ENCODE results near the gene PIK3R6.

The PIK3R6 gene

DNA sequence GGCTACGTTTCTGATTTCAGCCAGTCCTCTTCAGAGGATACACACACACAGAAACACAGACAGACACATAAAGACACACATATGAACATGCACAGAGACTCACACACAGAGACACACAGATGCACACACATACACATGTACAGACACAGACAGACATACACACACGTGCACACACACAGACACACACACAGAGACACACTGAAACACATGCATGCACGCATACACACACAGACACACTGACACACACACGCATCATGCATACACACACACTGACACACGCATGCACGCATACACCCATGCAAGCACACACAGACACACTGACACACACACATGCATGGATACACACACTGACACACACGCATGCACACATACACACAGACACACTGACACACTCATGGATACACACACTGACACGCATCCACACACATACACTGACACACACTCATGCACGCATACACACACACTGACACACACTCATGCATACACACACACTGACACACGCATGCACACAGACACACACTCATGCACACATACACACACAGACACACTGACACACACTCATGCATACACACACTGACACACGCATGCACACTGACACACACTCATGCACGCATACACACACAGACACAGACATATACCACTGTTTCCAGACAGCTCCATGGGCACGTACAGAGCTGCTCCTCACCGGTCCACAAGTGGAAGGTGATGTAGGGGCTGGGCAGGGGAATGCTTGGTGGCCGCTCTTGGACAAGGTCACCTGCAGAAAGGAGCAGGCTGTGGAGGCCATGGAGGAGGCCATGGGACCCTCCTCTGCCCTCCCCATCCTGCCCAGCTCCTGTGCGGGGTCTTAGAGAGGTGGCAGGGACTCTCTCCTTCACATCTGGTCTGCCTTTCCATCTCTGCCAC is 38.2 kb downstream of the PIK3R6 start:
- TF ChIP-seq, protein P1, sequence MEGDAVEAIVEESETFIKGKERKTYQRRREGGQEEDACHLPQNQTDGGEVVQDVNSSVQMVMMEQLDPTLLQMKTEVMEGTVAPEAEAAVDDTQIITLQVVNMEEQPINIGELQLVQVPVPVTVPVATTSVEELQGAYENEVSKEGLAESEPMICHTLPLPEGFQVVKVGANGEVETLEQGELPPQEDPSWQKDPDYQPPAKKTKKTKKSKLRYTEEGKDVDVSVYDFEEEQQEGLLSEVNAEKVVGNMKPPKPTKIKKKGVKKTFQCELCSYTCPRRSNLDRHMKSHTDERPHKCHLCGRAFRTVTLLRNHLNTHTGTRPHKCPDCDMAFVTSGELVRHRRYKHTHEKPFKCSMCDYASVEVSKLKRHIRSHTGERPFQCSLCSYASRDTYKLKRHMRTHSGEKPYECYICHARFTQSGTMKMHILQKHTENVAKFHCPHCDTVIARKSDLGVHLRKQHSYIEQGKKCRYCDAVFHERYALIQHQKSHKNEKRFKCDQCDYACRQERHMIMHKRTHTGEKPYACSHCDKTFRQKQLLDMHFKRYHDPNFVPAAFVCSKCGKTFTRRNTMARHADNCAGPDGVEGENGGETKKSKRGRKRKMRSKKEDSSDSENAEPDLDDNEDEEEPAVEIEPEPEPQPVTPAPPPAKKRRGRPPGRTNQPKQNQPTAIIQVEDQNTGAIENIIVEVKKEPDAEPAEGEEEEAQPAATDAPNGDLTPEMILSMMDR (IDR thresholded peaks at IDR 0.05; ENCODE audit: low read depth, low read length): no peak
- DNase-seq (ENCODE audit: low read depth in 2 of 2): no peak
- H3K4me3 ChIP-seq (replicated peaks in 1 of 2; ENCODE audit: low read depth in 2 of 2, low read length in 2 of 2): no peak overlapping the region

- H3K4me3 ChIP-seq (replicated peaks in 1 of 2; ENCODE audit: low read depth in 2 of 2, low read length in 2 of 2): no peak overlapping the region
- TF ChIP-seq, protein P1 (IDR thresholded peaks at IDR 0.05; ENCODE audit: low read depth, low read length): no peak
- DNase-seq (ENCODE audit: low read depth in 2 of 2): no peak
Measured at GRCh38 chr17:8828517-8828875, 39.0 kb downstream of the PIK3R6 start.

GRCh38 chr17:8826808-8827435 is 40.6 kb downstream of the PIK3R6 start:
- TF ChIP-seq, protein P1 (IDR thresholded peaks at IDR 0.05; ENCODE audit: low read depth, low read length): no peak
- no peak overlapping the region for H3K4me3 ChIP-seq (replicated peaks in 1 of 2; ENCODE audit: low read depth in 2 of 2, low read length in 2 of 2)
- DNase-seq (ENCODE audit: low read depth in 2 of 2): no peak

DNA sequence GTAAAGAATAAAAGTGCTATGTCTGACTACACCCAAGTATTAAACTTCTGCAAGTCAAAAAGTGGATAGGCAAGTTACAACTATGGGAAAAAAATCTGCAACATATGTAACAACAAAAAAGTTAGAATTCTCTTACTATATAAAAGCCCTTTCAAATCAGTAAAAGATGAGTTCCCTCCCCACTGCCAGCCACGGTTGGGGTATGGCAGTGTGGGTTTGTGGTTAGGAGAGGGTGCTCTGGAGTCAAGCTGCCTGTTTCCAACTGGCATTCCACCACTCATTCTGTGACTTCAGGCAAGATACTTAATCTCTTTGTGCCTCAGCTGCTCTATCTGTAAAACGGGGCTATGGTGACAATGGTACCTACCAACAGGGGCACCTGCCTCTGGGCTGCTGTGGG is 41.7 kb downstream of the PIK3R6 start:
- H3K4me3 ChIP-seq (replicated peaks in 1 of 2; ENCODE audit: low read depth in 2 of 2, low read length in 2 of 2): no peak overlapping the region
- TF ChIP-seq, protein P1 (IDR thresholded peaks at IDR 0.05; ENCODE audit: low read depth, low read length): no peak
- no peak for DNase-seq (ENCODE audit: low read depth in 2 of 2)

DNA sequence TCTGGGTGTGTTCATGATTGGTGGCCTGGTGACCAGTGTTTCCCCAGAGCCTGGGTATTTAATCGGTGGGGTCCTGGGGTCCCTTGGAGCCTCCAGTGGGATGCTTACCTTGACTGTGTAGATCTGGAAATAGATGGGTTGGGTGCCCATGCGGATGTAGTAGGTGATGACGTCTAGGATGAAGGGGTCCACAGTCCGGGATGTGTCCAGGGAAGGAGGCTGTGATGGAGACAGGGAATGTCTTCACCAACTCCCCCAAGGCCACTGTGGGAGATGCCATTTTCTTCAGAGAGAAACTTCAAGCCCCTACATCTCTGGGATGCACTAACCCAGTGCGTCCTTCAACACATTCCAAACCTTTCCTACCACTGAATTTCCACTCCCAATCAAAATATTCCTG is 44.2 kb downstream of the PIK3R6 start:
- no peak for DNase-seq (ENCODE audit: low read depth in 2 of 2)

DNA sequence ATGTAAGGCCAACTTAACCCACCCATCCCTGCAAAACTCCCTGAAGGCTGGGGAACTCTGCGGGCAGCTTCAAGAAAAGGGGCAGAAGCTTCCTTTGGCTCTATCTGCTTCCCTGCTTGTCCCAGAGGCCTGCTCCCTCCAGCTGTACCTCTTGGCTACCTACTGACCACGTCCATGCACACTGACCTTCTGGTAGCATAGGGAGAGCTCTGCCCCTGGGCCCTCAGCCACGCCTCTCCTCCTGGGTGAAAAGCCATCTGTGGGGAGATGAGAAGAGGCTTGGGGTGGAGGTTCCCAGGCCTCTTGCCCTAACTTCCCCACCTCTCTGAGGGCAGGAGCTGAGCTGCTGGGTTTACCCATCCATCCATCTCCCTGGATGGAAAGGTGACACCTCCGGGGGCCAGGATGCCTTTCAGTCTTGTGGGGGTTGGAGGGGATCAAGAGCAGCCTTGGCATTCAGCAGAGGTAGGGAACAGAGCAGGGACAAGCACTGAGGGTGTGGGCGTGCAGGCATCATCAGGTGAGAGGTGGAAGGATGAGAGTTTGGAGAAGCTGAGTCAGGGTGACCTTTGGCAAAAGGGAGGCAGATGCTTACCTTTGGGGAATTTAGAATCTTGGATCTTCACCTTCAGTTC is 45.0 kb downstream of the PIK3R6 start:
- no peak for DNase-seq (ENCODE audit: low read depth in 2 of 2)
- no peak overlapping the region for H3K4me3 ChIP-seq (replicated peaks in 1 of 2; ENCODE audit: low read depth in 2 of 2, low read length in 2 of 2)
- TF ChIP-seq, protein P1 (IDR thresholded peaks at IDR 0.05; ENCODE audit: low read depth, low read length): no peak

More for the DNA sequence above, 44.2 kb downstream of the PIK3R6 start:
- H3K4me3 ChIP-seq (replicated peaks in 1 of 2; ENCODE audit: low read depth in 2 of 2, low read length in 2 of 2): no peak overlapping the region
- TF ChIP-seq, protein P1 (IDR thresholded peaks at IDR 0.05; ENCODE audit: low read depth, low read length): no peak

Data from cardiac fibroblast (primary cell).